AG10803 (cell line): ENCODE data around the gene STIM2.

Experiments
- DNase-seq: peaks from one replicate; pipeline ENCODE4 v3.0.0; 2010; ENCODE audit warnings: low read depth
- H3K4me3 ChIP-seq: 2 replicates; pipeline ENCODE4 v1.5.1; 2011; ENCODE audit warnings: mild to moderate bottlenecking, low read length, control low read depth
- TF ChIP-seq, protein P1 (sequence below): conservative IDR thresholded peaks from 2 replicates; pipeline ENCODE4 v1.5.1; 2011; ENCODE audit warnings: mild to moderate bottlenecking, low read length, control low read depth, inconsistent platforms

Gene STIM2

DNA sequence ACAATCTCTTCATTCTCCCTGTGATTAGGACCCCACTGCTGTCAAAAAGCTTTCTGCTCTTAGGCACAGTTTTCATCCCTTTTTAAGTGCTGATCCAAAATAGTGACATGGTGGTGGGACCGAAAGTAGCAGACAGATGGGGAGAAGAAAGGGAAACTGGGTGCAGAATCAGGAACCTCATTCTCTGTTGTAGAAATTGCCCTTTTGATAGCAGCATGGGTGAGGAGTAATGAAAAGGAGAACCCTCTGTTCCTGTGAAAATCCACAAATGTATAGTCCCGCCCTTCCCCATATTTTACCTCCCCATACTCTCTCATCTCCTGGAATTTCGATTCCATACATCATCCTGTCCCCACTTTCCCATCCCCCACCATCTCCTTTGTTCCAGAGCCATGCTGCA, 126.5 kb downstream of the STIM2 start:
- TF ChIP-seq, protein P1, sequence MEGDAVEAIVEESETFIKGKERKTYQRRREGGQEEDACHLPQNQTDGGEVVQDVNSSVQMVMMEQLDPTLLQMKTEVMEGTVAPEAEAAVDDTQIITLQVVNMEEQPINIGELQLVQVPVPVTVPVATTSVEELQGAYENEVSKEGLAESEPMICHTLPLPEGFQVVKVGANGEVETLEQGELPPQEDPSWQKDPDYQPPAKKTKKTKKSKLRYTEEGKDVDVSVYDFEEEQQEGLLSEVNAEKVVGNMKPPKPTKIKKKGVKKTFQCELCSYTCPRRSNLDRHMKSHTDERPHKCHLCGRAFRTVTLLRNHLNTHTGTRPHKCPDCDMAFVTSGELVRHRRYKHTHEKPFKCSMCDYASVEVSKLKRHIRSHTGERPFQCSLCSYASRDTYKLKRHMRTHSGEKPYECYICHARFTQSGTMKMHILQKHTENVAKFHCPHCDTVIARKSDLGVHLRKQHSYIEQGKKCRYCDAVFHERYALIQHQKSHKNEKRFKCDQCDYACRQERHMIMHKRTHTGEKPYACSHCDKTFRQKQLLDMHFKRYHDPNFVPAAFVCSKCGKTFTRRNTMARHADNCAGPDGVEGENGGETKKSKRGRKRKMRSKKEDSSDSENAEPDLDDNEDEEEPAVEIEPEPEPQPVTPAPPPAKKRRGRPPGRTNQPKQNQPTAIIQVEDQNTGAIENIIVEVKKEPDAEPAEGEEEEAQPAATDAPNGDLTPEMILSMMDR = no peak
- H3K4me3 ChIP-seq = no peak overlapping the region
- DNase-seq = no peak

- DNase-seq = no peak
- TF ChIP-seq, protein P1 = no peak
- no peak overlapping the region for H3K4me3 ChIP-seq
Measured at GRCh38 chr4:26991057-26991456, 130.4 kb downstream of the STIM2 start.

DNA sequence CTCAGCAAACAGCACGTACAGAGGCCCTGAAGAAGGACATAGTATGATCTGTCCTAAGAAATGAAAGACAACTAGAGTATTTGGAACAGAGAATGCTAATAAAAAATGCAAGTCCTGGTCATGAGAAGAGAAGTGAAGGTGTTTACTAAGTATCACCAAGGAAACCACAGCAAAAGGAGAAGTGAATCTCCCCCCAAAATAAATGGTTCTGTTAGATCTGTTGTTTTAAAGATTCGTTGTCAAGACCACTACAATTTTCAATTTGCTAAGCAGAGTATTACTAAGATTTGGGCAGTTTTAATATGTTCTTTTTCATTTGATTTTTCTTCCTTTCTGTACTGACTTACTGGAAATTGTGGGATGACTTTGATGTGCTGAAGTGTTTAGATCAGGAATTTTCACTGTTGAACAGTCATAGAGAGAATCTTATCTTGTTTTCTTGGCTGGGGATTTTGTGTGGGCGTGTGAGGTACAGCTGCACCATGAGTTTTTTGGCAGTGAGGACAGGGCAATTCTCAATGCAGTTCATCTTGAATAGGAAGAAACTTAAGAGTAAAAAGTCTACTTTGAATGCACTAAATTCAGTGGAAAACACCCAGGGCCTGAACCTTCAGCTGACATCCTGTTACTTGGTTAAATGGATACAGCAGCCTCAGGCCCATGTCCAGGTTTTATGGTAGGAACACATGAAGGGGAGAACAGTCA, 132.2 kb downstream of the STIM2 start:
- H3K4me3 ChIP-seq = no peak overlapping the region
- TF ChIP-seq, protein P1 = no peak
- DNase-seq = peak; percentile 20

- no peak for DNase-seq
Measured at GRCh38 chr4:26993539-26993938, 132.9 kb downstream of the STIM2 start.

GRCh38 chr4:26993967-26994366, 133.3 kb downstream of the STIM2 start:
- no peak overlapping the region for H3K4me3 ChIP-seq
- TF ChIP-seq, protein P1 = no peak
- DNase-seq = no peak

More at GRCh38 chr4:26993539-26993938, 132.9 kb downstream of the STIM2 start:
- TF ChIP-seq, protein P1 = no peak
- no peak overlapping the region for H3K4me3 ChIP-seq

- no peak overlapping the region for H3K4me3 ChIP-seq
- no peak for DNase-seq
- TF ChIP-seq, protein P1 = no peak
Measured at GRCh38 chr4:26995316-26995715, 134.7 kb downstream of the STIM2 start.

DNA sequence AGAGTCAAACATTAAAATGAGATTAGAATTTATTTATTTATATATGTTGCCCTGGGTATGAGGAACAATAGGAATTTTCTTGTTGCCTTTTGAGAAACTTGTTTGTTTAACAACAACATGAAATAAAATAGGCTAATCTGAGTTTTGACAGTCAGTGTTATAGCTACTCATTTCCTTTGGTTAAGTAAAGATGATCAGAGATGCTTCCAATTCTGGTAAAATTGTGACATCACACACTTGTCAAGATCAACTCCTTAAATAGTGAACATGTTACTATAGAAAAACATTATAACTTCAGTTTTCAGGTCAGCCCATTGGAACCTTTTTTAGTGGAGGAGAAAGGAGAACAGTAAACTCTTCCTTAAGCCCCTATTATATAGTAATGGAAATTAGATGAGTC, 136.1 kb downstream of the STIM2 start:
- no peak for DNase-seq
- TF ChIP-seq, protein P1 = no peak
- H3K4me3 ChIP-seq = no peak overlapping the region
